NCI-H526 treated with DMSO at 0.1 percent for 48 hours (cell line): ENCODE results near the gene ZNF567.
"Not testable (repeated sequence)": the region's sequence is repeated elsewhere in the genome, so short reads cannot be mapped to it uniquely, and the experiment has no call there.

Experiments
- DNase-seq: peaks from one replicate; lab custom pipeline; 2025; lab: John Stamatoyannopoulos, UW

ZNF567 gene

DNA sequence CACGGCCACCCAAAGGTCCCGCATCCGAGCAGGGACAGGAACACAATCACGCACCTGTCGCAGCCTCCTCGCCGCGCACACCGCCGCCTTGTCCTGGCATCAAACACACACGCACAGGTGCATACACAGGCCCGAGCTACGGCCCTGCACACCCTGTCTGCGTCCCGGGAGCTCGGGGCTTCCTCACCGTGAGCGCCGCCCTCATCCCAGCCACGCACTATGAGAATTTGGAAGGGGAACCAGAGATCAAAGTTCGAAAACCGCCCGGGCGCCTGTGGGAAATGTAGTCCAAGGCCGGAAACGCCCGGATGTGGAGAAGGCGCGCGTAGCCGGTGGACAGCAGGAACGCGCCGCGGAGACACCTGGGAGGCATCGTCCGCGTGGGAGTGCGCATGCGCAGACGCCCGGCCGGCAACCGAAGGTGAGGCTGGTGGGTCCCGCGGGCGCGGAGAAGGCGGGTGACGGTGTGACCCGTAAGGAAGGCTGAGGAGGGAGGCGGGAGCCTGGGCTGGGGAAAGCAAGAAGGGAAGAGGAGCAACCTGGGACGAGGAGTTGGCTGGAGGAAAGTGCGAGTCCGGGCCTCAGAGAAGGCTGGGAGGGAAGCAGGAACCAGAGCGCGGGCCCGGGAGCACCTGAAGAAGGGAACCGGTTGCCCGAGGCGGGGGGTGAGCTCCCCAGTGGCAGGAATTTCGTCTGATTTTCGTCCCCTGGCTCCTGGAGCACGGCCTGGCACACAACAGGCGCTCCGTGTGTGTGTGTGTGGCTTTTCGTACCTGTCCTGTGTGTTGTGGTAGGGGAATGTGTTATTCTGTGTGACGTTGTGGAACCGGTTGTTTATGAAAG, at the start of gene ZNF567:
Gene ZNF567 (plus strand): TSS at position 399 of the 843 bp plus-strand sequence. CDS start 7,256 bp downstream, outside the sequence.
- peak; percentile 95 for DNase-seq

DNA sequence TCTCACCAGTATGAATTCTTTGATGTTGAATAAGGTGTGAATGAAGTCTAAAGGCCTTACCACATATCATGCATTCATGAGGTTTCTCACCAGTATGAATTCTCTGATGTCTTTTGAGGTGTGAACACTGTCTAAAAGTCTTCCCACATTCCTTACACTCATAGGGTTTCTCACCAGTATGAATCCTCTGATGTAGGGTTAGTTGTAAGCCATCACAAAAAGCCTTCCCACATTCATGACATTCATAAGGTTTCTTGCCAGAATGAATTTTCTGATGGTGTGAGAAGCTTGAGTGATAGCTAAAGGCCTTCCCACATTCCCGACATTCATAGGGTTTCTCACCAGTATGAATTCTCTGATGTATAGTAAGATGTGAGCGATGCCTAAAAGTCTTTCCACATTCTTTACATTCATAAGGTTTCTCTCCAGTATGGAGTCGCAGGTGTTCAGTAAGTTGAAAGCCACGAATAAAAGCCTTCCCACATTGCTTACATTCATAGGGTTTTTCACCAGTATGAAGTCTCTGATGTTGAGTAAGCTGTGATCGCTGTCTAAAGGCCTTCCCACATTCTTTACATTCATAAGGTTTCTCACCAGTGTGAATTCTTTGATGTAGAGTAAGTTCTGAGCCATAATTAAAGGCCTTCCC, 48.4 kb upstream of the ZNF567 start:
- DNase-seq, result no peak

DNA sequence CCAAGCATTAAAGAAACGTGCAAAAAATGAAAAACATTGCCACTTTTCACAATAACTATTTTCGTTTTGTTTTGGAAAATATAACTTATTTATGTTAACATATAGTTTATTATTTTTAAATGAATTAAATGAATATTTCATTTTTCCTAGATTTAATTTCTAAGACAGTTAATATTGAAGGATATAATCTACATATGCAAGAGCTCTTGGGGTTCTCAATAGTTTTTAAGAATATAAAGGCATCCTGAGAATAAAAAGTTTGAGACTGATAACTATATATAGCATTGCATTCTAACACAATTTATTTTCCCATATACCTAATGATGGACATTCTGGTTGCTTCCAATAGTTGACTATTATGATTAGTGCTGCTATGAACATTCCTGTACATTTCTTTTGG, 40.7 kb upstream of the ZNF567 start:
- DNase-seq, result no peak

DNA sequence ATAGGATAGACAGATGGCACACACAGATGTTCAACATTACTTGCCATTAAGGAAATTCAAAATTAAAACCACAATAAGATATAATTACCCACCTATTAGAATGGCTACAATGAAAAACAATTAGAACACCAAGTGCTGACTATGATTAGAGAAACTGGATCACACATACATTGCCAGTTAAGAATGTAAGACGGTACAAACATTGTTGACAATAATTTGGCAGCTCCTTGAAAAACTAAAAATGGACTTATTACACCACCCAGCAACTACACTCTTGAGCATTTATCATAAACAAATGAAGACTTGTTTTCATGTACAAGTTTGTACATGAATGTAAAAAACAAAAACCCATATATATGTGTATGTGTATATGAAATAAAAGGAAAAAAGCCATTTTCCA, 34.5 kb upstream of the ZNF567 start:
- no peak for DNase-seq

DNA sequence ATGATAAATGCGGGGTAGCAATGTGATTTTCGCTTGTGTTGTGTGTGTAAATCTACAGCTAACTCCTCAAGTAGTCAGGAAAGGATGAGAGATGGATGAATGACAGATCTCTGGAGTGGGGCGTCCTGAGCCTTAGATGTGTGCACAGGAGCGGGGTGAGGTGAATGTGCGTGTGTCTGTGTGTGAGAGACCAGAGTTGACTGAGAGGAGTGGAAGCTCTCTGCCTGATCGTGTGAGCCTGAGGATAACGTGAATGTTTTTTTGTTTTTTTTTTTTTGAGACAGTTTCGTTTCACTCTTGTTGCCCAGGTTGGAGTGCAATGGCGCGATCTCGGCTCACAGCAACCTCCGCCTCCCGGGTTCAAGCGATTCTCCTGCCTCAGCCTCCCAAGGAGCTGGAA, 21.6 kb upstream of the ZNF567 start:
- no peak for DNase-seq

DNA sequence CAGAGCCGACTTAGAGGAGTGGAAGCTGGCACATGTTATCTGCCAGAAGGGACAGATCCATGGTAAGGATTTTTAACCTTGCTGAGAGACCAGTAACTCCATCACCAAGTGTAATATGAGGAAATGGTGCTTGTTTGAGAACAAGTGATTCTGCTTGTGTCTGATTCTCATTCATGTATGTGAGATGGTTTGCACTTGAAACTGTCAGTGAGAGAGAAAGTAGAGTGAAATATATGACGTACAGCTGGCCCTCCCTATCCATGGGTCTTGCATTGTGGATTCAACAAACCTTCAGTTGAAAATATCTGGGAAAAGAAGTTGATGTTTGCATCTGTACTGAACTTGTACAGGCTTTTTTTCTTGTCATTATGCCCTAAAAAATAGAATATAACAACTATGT, 18.8 kb upstream of the ZNF567 start:
- no peak for DNase-seq

DNA sequence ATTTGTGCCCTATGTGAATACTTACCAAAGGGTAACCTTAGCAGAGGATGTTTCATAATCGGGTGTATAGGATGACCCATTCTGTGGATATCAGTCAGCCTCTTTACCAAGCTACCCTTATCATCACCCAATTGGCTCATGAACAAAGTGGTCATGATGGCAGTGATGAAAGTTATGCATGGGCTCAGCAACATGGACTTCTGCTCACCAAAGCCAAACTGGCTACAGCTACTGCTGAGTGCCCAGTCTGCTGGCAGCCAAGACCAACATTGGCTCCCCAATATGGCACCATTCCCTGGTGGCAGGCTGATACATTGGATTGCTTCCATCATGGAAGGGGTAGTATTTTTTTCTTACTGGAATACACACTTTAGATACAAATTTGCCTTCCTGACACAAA, 15.0 kb upstream of the ZNF567 start:
- no peak for DNase-seq

DNA sequence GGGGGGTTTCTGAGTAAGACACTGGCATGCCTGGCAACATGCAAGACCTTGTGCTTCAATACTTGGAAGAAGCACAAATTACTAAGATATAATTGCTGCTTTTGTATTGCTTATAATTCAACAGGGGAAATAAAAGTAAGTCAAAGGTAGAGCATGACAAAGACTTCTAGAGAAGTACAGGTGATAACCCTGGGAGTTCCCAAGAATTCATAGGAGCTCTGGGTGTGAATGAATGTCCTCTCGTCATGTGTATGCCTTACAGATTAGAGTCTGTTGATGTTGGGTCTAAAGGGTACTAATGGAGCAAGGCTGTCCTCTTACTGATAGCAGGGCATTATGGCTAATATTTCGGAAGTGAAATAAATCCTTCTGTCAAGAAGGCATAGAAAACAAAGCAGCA, 13.2 kb upstream of the ZNF567 start:
- DNase-seq, result no peak

DNA sequence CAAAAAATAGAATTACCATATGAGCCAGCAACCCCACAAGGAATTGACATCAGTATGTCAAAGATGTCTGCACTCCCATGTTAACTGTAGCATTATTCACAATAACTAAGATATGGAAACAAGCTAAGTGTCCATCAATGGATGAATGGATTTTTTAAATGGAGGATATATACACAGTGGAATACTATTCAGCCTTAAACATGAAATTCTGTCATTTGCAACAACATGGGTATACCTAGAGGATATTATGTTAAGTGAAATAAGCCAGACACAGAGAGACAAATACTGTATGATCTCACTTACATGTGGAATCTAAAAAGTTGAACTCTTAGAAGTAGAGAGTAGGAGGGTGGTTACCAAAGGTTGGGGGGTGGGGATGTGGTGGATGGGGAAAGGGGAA, 8.0 kb upstream of the ZNF567 start:
- no peak for DNase-seq

DNA sequence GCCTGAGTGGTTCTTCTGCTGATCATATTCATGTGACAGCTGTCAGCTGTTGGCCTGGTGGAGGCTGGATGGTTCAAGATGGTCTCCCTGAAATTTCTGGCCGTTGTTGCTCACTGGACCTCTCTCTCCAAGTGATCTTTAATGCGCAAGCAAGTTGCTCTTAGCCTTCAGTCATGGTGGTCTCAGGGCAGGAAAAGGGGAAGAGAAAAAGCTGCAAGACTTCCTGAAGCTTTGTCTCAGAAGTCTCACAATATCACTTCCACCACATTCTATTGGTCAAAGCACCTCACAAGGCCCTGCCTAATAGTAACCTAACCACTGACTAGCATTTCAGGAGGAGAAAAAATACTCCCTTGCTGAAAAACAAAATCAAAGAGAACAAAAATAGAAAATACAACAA, 1.6 kb upstream of the ZNF567 start:
- DNase-seq, result no peak

DNA sequence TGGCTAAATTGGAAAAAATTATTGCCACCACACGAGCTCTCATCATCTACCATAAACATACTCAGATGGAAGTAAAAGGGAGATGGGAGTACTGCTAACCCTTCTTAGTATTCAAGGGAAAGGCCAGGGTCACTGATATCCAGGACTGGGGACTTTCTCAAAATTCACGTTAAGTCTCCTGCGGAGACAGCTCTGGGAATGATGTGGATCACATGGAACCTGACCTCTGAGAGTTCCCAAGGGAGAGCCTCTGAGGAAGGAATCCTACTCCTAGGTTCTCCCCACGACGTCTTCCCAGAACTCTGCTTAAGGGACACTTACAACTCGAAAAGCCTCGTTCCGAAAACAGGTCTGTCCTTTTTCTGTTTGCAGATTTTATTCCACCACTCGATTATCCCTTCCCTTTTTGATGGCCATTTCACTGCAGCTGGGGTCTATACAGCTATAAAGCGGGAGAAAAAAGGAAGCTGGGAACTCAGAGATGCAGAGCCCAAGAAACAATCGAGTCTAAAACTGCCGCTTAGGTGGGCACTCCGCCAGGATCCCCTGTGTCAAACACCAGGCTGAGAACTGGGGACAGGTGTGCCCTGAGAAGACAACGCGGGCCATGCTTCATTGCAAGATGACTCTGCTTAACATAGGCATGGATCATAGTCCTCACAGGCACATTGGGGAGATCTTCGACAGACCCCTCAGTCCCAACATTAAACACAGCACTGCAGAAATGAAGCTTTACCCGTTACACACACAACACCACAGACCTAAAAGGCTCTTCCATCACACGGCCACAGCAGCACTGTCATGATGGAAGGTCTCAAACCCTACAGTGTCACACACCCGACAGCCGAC, 823 bp upstream of the ZNF567 start:
- DNase-seq, result no peak

DNA sequence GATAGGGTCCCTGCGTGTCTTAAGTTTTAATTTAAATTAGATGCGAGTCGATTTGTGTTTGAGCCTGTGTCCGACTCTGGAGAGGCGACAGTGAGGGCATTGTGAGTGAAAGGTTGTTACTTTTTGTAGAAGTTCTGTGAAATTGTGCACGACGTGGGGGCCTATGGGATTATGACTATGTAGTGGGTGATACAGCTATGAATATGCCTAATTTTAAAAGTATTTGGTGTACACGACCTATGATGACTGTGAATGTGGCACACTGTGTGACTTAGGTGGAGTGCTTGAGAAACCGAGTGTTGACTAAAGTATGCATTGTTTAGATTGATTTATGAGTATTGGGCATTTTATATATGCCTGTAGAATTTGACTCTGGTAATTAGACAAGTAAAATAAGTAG, 646 bp downstream of the ZNF567 start:
- no peak for DNase-seq

DNA sequence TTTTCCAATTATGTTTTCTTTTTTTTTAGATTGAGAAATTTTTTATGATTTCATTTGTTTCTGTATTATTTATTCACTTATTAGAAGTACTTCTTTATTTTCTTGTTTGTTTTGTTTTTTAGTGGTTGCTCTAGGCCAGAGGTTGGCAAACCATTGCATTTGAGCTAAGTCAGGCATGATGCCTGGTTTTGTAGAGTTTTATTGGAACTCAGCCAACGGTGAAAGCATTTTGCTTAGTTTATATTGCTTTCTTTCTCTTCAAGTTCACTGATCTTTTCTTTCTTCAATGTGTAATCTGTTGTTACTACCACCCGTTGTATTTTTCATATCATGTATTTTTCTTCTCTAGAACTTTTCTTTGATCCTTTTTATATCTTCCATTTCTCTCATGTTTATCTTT, 19.7 kb downstream of the ZNF567 start:
- no peak for DNase-seq

DNA sequence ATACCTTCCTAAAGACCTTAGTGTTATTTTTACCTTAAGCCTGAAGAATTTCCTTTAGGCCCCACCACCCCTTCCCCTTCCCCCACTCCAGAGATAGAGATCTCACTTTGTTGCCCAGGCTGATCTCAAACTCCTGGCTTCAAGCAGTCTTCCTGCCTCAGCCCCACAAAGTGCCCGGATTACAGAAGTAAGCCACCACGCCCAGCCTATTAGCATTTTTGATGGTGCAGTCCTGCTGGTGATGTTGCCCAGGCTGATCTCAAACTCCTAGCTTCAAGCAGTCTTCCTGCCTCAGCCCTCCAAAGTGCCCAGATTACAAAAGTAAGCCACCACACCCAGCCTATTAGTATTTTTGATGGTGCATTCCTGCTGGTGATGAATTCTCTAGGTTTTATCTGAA, 22.0 kb downstream of the ZNF567 start:
- DNase-seq, result no peak

DNA sequence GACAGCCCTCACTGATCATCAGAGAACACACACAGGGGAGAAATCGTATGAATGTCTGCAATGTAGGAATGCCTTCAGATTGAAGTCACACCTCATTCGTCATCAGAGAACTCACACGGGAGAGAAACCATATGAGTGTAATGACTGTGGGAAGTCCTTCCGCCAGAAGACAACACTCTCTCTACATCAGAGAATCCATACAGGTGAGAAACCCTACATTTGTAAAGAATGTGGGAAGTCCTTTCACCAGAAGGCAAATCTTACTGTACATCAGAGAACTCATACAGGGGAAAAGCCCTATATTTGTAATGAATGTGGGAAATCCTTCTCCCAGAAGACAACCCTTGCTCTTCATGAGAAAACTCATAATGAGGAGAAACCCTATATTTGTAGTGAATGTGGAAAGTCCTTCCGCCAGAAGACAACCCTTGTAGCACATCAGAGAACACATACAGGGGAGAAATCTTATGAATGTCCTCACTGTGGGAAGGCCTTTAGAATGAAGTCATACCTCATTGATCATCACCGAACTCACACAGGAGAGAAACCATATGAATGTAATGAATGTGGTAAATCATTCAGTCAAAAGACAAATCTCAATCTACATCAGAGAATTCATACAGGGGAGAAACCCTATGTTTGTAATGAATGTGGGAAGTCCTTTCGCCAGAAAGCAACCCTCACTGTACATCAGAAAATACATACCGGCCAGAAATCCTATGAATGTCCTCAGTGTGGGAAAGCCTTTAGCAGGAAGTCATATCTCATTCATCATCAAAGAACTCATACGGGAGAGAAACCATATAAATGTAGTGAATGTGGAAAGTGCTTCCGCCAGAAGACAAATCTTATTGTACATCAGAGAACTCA, 32.5 kb downstream of the ZNF567 start:
- DNase-seq, result no peak

DNA sequence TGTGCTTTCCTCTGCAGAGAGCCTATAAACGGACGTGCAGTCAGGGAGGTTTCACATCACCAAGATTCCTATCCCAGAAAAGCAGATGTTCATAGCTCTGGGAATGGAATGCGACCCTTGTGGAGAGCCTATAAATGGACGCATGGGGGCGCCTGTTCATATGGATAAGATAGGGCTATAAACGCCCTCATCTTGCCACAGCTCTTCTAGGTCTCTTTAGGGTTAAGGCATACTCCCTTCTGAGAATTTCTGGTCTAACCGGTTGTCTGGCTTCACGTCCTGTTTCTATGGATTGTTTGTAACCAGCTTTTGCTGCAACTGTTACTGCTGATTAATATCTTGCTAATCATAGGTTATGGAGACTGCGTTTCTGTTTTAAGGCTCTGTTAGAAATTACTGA, 48.8 kb downstream of the ZNF567 start:
- DNase-seq, result not testable (repeated sequence)

DNA sequence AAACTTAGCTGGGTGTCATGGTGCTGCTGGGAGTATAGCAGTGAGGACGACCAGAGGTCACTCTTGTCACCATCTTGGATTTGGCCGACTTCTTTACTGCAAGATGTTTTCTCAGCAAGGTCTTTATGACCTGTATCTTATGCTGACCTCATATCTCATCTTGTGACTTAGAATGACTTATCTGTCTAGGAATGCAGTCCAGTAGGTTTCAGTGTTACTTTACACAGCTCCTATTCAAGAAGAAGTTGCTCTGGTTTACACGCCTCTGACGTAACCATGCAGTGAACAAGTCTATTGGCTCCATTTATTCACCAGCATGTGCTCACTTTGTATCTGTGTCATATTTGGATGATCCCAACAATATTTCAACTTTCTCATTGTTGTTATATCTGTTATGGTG, 58.5 kb downstream of the ZNF567 start:
- no peak for DNase-seq

DNA sequence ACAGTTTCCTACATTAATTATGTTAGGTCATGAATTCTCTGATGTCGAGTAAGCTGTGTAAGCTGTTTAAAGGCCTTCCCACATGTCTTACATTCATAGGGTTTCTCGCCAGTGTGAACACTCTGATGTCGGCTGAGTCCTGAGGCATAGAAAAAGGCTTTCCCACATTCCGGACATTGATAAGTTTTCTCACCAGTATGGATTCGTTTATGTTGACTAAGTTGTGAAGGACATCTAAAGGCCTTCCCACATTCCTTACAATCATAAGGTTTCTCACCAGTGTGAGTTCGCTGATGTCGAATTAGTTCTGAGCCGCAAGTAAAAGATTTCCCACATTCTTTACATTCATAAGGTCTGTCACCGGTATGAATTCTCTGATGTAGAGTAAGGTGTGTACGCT, 60.3 kb downstream of the ZNF567 start:
- DNase-seq, result no peak

DNA sequence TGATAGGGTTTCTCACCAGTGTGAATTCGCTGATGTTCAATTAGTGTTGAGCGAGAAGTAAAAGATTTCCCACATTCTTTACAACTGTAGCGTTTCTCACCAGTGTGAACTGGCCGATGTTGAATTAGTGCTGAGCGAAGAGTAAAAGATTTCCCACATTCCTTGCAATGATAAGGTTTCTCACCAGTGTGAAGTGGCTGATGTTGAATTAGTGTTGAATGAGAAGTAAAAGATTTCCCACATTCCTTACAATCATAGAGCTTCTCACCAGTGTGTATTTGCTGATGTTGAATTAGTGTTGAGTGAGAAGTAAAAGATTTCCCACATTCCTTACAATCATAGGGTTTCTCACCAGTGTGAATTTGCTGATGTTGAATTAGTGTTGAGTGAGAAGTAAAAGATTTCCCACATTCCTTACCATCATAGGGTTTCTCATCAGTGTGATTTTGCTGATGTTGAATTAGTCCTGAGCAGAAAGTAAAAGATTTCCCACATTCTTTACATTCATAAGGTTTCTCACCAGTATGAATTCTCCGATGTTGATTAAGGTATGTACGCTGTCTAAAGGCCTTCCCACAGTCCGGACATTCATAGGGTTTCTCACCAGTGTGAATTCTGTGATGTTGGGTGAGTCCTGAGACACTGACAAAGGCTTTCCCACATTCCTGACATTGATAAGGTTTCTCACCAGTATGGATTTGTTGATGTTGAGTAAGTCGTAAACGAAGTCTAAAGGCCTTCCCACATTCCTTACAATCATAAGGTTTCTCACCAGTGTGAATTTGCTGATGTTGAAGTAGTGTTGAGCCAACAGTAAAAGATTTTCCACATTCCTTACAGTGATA, 61.2 kb downstream of the ZNF567 start:
- DNase-seq, result no peak

DNA sequence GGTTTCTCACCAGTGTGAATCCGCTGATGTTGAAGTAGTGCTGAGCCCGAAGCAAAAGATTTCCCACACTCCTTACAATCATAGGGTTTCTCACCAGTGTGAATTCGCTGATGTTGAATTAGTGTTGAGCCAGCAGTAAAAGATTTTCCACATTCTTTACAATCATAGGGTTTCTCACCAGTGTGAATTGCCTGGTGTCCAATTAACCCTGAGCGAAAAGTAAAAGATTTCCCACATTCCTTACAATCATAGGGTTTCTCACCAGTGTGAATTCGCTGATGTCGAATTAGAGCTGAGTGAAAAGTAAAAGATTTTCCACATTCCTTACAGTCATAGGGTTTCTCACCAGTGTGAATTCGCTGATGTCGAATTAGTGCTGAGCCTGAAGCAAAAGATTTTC, 62.2 kb downstream of the ZNF567 start:
- DNase-seq, result not testable (repeated sequence)
